SHP77 treated with DMSO at 0.1 percent for 48 hours (cell line): Measurements from ENCODE around the gene FOXP3.
"Not testable (repeated sequence)": the region's sequence is repeated elsewhere in the genome, so short reads cannot be mapped to it uniquely, and the experiment has no call there.

Experiments
- DNase-seq: peaks from one replicate; lab custom pipeline; 2025; lab: John Stamatoyannopoulos, UW

The FOXP3 gene, protein sequence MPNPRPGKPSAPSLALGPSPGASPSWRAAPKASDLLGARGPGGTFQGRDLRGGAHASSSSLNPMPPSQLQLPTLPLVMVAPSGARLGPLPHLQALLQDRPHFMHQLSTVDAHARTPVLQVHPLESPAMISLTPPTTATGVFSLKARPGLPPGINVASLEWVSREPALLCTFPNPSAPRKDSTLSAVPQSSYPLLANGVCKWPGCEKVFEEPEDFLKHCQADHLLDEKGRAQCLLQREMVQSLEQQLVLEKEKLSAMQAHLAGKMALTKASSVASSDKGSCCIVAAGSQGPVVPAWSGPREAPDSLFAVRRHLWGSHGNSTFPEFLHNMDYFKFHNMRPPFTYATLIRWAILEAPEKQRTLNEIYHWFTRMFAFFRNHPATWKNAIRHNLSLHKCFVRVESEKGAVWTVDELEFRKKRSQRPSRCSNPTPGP

DNA sequence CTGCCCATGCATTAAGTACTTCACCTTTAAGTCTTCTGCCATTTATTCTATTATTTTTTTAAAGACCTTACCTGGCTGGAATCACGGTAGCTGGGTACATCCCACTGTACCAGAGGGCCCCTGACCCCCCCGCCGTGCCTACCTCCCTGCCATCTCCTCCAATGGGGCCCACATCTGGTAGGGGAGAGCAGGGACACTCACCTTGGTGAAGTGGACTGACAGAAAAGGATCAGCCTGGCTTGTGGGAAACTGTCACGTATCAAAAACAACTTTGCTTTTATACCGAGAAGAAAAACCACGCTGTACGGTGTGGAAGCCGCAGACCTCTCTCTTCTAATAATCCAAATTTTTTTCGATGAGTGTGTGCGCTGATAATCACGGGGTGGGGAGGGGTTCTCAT lies at the start of gene FOXP3:
TSS of gene FOXP3 (minus strand) at position 251 of the 400 bp plus-strand sequence. CDS start 6,205 bp downstream, outside the sequence.
- DNase-seq: no peak

- DNase-seq: no peak
These were observed 47.7 kb upstream of the FOXP3 start for GRCh38 chrX:49312176-49312575.

DNA sequence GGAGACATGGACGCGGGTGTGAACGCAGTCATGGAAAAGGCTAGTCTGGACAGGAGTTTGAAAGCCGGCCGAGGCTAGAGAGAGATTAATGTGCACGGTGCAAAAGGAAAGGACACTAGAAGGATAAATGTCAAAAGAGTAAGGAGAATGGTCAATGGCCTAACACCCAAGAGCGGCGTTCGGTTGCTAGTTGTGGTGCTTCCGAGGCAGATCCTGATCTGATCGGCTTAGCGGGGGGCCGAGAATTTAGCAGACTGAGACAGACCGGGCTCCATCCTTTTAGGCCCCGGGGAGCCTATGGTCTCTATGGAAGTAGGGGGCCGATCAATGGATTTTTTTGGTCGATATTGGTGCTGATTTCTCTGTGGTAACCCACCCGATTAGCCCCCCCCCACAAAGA lies 45.9 kb upstream of the FOXP3 start:
- no peak for DNase-seq

DNA sequence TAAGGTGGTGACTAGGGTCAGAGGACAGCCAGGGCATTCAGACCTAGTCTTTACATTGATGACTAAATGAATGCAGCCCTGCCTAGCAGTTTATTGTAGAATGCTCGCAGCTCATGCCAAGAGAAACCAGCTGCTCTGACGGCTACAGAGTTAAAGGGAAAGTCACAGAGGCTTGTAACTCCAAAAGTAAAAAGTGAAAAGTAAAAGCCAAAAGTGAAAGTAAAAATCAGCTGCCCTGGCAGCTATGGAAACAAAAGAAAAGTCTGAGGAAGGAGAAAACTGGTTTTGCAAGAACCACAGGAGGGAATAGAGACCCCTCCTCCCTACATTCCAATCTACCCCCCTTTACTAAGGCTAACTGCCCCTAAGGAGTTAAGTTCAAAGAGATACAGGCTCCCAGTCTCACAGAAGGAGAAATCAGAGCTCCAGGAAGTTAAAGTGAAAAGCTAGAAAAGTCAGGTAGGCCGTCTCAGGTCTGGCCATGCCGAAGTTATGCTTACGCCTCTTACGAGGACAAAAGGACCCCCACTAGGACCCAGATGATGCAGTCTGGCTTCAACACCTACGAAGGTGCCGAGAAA lies 45.0 kb upstream of the FOXP3 start:
- no peak for DNase-seq

DNA sequence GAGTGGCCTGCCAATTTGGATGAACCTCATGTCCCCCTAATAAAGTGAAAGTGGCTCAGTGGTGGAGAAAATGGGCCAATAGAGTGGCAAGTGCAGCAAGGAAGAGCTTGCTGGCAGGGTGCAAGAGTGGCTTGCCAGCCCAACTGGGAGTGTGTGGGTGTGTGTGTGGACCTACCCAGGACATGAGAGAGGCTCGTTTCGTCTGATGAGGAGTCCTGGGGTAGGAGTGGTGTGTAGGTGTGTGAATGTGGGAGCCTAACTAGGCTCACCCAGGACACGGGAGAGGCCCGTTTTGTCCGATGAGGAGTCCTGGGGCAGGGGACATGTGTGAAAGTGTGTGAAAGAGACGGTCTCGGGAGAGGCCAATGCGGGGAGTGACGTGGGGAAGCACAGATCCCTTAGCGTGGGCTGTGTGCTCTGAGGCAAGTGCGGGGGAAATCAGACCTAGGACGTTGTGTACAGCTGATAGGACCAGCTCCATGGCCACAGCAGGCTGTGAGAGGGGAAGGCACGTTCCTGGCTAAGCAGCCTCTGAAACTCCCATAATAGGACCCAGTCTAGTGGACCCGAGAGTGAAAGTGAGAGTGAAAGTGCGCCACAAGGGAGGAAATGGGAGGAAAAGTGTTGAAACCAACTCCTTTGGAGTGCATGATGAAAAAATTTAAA lies 44.2 kb upstream of the FOXP3 start:
- DNase-seq: no peak

GRCh38 chrX:49307775-49308174 lies 43.3 kb upstream of the FOXP3 start:
- not testable (repeated sequence) for DNase-seq

DNA sequence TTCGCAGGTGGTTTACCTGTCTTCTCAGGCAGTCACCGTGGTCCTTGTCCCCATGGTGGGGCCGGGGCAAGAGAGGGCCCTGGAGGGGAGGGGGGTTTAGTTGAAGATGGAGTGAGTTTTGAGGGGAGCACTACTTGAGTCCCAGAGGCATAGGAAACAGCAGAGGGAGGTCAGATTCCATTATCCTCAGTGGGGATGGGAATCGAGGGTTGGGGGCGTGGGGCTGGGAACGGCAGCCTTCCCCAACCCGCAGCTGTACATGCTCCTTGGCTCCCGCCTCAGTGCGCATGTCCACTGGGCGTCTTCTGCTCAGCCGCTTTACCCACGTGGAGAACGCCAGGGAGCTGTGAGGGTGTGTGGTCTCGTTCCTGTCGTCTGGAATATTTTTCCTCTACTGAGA lies 38.8 kb upstream of the FOXP3 start, which contains the start of gene GAGE10:
TSS of gene GAGE10 (plus strand) at position 301 of the 400 bp plus-strand sequence. CDS start 1,214 bp downstream, outside the sequence.
- no peak for DNase-seq

DNA sequence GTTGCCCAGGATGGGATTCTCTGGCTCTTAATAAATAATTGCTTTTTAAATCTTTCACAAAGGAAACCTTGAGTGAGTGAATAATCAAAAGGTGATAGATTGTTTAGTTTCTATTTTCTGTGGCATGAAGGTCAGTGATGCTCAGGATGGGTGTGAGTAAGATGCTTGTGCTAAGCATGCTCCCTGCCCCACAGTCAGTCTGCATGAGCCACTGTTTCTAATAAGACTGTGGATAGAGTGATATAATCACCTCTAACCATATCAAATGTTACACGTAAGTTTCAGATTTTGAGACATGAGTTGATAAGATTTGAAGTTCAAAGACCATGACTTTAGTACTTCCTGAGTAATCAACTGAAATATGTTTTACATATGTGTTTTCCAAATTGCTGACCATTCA lies 36.2 kb upstream of the FOXP3 start:
- DNase-seq: no peak

DNA sequence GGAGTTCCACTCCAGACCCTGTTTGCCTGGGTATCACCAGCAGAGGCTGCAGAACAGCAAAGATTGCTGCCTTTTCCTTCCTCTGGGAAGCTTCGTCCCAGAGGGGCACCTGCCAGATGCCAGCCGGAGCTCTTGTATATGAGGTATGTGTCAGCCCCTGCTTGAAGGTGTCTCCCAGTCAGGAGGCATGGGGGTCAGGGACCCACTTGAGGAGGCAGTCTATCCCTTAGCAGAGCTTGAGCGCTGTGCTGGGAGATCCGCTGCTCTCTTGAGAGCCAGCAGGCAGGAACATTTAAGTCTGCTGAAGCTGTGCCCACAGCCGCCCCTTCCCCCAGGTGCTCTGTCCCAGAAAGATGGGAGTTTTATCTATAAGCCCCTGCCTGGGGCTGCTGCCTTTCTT lies 34.8 kb upstream of the FOXP3 start:
- DNase-seq: not testable (repeated sequence)

DNA sequence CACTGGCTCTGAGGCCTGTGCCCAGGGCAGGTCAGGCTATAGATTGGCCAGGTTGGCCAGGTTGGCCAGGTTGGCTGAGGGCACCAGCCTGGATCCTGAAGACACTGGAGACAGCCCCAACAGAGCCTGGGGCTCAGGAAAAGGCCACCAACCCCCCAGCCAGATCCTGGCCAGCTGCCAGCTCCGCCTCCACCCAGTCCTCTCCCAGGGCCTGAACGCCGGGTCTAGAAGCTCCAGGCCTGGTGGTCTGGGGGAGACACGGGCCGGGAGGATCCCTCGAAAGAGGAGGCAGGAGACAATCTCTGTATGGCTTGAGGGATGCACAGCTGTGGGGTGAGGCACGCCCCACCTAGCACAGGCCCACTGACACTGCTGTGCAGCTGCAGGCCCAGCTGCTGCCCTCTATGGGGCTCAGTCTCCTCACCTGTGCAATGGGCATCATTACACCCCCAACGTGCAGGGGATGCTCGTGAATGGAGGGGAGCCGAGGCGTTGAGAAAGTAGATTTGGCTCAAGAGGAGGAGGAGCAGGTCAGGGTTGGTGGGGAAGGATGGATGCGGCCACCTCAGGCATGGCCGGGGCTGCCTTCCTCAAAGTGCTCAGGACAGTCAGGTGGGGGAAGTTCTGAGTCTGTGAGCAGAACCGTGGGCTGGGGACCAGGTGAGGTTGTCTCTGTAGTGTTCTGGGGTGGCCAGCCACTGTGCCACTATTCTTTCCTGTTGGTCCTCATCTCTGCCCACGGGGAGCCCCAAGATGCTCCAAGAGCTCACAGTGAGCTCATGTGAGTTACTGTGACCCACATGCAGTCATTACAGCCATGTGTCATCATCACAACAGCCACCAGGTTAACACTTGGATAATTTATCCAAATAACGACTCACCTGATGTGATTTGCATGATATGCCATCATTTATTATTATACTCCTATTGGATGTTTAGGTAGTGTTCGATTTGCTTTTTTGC lies 28.2 kb upstream of the FOXP3 start:
- DNase-seq: no peak

- no peak for DNase-seq
These were observed 27.3 kb upstream of the FOXP3 start for GRCh38 chrX:49291615-49292337.

GRCh38 chrX:49290215-49290614 lies 25.7 kb upstream of the FOXP3 start:
- DNase-seq: no peak

DNA sequence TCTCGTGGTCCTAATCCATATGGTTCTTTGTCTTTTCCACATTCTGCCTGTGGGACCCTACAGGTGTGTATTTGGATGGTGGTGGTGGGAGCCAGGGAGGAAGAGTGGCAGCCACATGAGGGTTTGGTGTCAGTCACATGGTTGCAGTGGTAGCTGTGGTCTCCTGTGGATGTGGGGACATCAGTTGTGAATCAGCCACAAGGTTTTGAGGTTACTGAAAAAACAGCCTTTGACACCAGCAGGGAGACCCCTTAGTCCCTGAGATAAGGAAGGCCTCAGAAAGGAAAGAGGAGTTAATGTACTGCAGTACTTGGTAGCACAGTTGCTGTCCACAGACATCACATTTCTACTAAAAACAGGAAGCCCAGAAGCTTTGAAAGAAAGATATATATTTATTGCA lies 23.2 kb upstream of the FOXP3 start:
- no peak for DNase-seq

- DNase-seq: no peak
These were observed 22.1 kb upstream of the FOXP3 start for GRCh38 chrX:49286581-49286980.

DNA sequence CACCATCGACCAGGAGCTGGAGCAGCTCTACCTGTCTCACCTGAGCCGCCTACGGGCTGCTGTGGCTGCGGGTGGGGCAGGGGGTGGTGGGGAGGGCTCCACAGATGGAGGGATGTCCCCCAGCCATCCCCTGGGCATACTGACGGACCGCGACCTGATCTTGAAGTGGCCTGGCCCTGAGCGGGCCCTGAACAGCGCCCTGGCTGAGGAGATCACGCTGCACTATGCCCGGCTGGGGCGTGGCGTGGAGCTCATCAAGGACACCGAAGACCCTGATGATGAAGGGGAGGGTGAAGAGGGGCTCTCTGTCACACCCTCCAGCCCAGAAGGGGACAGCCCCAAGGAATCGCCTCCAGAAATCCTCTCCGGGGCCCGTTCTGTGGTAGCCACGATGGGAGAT lies 21.6 kb upstream of the FOXP3 start:
- DNase-seq: no peak

GRCh38 chrX:49284212-49284611 lies 19.7 kb upstream of the FOXP3 start:
- DNase-seq: no peak

GRCh38 chrX:49282647-49283011 lies 18.1 kb upstream of the FOXP3 start:
- DNase-seq: no peak

DNA sequence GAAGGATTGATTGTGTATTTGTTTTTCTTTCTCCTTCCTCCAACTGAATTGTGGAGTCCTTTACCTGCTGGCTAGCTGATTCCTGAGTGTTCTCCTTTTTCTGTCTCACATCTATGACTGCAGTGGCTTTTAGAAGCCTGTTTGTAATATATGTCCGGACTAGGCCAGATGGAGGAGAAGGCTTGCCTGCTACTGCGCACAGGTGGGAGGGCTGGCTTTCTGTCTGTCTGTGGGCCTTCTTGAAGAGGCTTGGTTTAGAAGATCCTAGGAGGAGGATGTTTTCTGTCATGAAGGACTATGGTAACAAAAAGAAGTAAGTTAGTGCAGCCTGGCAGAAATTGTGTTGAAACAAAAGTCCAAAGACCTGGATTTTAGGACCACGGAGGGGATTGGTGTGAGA lies 13.6 kb upstream of the FOXP3 start:
- DNase-seq: no peak

DNA sequence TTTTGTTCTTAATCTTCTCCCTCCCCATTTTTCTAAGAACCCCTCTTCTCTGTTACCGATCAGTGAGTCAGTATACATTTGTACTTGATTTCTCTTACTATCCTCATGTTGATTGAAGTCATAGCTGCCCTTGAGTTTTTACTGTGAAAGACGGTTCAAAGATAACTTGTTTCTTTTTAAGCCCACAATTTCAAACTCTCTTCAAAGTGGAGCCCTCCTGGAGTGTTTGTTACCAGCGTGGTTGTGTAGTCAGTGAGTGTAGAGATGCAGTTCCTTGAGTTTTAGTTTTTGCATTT lies 13.0 kb upstream of the FOXP3 start:
- no peak for DNase-seq

DNA sequence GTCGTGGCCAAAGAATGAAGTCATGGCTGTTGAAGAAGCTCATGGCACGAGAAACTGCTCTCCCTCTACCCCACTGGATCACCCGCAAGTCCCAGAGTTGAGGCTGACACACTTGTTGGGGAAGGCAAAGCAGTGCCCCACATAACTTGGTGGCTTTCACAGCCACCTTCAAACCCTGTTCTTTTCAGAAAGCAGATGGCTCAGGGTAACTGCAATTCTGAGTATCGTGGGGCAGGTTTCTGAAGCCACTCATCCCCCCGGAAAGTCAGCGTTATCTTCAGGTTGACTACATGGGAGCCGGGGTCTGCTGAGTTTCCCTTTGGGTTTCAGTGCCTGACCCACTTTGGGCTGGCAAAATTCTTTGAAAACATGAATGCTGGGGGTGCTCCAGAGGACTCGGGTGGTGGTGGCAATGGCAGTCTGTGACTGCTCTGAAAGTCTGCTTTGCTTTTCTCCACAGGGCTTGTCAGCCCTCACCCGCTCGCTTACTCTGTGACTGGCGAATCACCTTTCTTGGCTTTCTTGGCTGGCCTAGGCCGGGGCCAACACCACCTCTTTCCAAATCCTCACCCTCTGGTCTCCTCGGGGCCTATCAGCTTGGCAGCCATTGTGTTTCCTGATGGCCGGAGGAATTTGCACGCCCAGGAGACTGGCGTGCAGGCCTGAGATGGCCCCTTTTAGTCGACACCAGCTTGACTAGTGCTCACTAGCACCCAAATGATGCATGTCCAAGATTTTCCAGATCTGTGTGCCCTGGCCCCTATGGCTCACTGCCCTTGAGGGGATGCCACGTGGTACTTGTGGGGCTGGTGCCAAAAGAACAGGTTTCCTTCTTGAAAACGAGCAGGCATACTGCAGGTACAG lies 12.4 kb upstream of the FOXP3 start:
- DNase-seq: no peak
